ENCODE data around the gene BOD1. TPM values are rescaled to one million over a fixed set of nuclear protein-coding genes. Genes with fewer than 3 reads are reported as not detected.

BOD1 gene
- total RNA-seq, 5 donors from 2014 or later (not counting 1 experiment from before 2014, with no cell fraction given) = 23.7 to 36.6 (median 30.1) TPM

DNA sequence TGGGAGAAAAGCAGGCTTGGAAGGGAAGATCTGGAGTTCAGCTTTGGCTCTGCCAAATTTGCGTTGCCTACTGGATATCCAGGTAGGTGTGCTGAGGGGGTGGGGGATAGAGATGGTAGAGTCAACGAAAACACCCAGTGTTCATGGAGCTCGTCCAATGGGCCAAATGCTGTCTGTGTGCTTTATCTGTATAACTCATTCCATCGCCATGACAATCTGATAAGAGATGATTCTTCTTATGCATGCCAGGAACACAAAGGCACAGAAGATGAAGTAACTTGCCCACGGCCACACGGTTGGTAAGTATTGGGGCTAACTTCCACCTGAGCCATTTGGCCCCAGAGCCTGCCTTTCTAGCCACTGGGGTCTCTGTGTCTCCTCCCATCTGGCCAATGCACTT lies 53.2 kb downstream of the BOD1 start:
- Mint-ChIP-seq H3K4me3 (no peak overlapping the region), H3K4me1 (no peaks in the 10 kb centered on the region), H3K27me3 (peaks cover 25 to 28% of the 10 kb centered on the region in 2 donors), H3K9me3 (peaks cover 27 to 32% (median 31%) of the 10 kb centered on the region in 3 donors), H3K27ac (no peak overlapping the region), H3K36me3 (no peaks in the 10 kb centered on the region)
- Histone ChIP-seq H3K4me3 (ENCODE audit: control insufficient read depth in 1 of 2, extremely low read depth in 1 of 2, low read length in 1 of 2) (no peak overlapping the region), H3K27me3 (replicated peaks in 1 of 2; ENCODE audit: control insufficient read depth in 2 of 2, extremely low read depth in 1 of 2, insufficient read depth in 2 of 2, low read length in 1 of 2) (peaks cover 0 to 13% of the 10 kb centered on the region in 2 experiments), H3K9me3 (no peaks in the 10 kb centered on the region), H3K36me3 (ENCODE audit: control insufficient read depth in 2 of 2, extremely low read depth in 1 of 2, insufficient read depth in 1 of 2, low read length in 1 of 2) (no peaks in the 10 kb centered on the region), H3K27ac (ENCODE audit: low read length) (no peak overlapping the region), H3K4me1 (ENCODE audit: control insufficient read depth in 1 of 2, extremely low read depth in 1 of 2, insufficient read depth in 2 of 2, low read length in 2 of 2) (no peaks in the 10 kb centered on the region)
- ATAC-seq (replicated peaks in 1 of 4) (no peak), DNase-seq (no peak)
- ChIA-PET POLR2A (no interaction called here), CTCF (no interaction called here)
- 77% methylated on average over 6 of the region's 6 CpGs for WGBS (ENCODE audit: insufficient coverage)

DNA sequence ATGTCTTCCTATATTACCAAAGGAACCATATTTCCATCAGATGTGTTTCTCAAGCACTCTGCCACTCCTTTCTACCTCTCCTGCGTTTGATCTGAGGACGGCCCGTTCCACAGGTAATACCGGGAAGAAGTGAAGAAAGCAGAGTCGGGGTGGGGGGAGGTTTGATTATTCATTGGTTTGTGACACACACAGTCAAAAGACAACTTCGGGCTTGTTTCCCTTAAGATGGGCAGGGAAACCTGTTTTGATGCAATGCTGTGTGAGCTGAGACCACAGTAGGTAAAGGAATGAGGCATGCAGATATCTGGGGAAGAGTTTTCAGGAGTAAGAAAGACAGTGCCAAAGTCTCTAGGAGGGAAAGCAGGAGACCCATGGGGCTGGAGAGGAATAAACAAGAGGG lies 54.0 kb downstream of the BOD1 start:
- POLR2A ChIA-PET = no interaction called here
- H3K4me3 Mint-ChIP-seq = no peak overlapping the region
- no peak overlapping the region for H3K4me3 ChIP-seq (ENCODE audit: control insufficient read depth in 1 of 2, extremely low read depth in 1 of 2, low read length in 1 of 2)
- peaks cover 23 to 25% (median 24%) of the 10 kb centered on the region in 3 donors for H3K9me3 Mint-ChIP-seq
- H3K4me1 ChIP-seq (ENCODE audit: control insufficient read depth in 1 of 2, extremely low read depth in 1 of 2, insufficient read depth in 2 of 2, low read length in 2 of 2) = no peaks in the 10 kb centered on the region
- no peak for ATAC-seq (replicated peaks in 1 of 4)
- WGBS (ENCODE audit: insufficient coverage) = 69% methylated on average over 2 of the region's 6 CpGs
- no peaks in the 10 kb centered on the region for H3K9me3 ChIP-seq
- no peaks in the 10 kb centered on the region for H3K36me3 ChIP-seq (ENCODE audit: control insufficient read depth in 2 of 2, extremely low read depth in 1 of 2, insufficient read depth in 1 of 2, low read length in 1 of 2)
- DNase-seq = no peak
- H3K36me3 Mint-ChIP-seq = no peaks in the 10 kb centered on the region
- H3K27ac ChIP-seq (ENCODE audit: low read length) = no peak overlapping the region
- CTCF ChIA-PET = no interaction called here
- no peaks in the 10 kb centered on the region for H3K4me1 Mint-ChIP-seq
- H3K27ac Mint-ChIP-seq = no peak overlapping the region
- peaks cover 22 to 25% of the 10 kb centered on the region in 2 donors for H3K27me3 Mint-ChIP-seq
- H3K27me3 ChIP-seq (replicated peaks in 1 of 2; ENCODE audit: control insufficient read depth in 2 of 2, extremely low read depth in 1 of 2, insufficient read depth in 2 of 2, low read length in 1 of 2) = peaks cover 0 to 13% of the 10 kb centered on the region in 2 experiments

Data from T-cell (primary cell).